NCI-H345 treated with DMSO at 0.1 percent for 48 hours (cell line): Measurements from ENCODE around the gene CREBBP.

Experiments
- DNase-seq: peaks from one replicate; lab custom pipeline; 2025; ENCODE audit not compliant: unreplicated experiment; lab: John Stamatoyannopoulos, UW

Gene CREBBP

GRCh38 chr16:3879887-3880564, 487 bp downstream of the CREBBP start:
- no peak for DNase-seq

DNA sequence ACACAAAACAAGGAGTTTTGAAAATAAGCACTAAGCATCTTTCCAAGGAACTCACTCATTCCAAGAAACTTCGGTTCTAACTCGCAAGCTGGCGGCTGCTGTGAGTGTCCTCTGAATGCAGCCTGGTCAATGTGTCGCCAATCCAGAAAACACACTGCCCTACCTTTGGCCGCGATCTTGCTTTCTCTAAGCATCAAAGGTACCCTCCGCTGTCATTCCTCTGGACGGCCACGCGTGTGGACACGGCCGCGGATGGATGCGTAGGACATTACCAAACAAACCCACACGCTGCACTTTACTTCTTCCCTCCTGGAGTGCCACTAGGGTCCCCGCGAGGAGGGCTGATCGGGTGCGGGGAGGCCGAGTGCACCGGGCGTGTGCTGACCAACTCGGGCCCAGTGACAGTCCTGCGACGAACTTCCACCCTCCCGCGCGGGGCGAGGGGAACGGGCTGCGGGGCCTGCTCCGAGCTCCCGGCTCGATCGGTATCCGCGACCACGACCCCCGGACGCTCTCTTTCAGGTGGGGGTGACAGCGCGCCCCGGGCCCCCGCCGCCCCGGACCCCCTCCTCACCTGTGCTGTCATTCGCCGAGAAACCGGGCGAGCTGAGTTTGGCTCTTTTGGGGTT, 1.1 kb downstream of the CREBBP start:
- DNase-seq, result no peak

- DNase-seq, result no peak
Observed at GRCh38 chr16:3878610-3879009, 1.9 kb downstream of the CREBBP start.

DNA sequence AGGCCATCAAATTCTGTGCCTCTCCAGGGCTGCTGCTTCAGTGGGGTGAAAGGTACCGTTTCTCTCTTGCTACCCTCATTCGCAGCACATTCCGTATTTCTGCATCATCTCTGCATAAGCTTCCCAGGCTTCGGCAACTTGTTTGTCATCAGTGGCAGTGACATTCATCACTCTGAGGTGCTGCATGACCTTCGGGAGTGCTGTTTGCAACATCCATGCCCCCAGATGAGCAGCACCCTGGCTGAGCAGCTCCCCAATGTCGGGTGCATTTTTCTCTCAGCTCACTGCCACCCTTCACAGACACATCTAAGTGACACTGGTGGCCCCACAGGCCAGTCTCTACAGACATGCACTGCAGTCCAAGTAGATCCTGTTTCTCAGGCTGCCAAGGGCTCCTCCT, 3.8 kb downstream of the CREBBP start:
- no peak for DNase-seq

- DNase-seq, result no peak
Observed at GRCh38 chr16:3876160-3876559, 4.4 kb downstream of the CREBBP start.

GRCh38 chr16:3874794-3875692, 5.5 kb downstream of the CREBBP start:
- DNase-seq, result no peak

DNA sequence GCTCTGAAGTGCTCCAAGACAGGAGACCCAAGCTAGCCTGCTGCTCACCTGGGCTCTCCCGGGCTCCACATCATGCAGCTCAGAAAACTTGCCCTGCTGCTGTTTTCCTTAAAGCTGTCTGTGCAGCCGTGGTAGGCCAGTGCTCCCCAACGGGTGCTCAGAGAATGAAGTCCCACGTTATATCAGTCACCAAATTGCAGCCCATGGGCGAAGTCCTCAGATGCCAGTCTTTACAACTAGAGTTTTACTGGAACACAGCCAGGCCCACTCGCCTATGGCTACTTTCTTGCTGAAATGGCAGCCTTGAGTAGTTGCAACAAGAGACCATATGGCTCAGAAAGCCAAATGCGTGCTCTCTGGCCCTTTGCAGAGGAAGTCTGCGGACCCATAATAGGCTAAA, 6.3 kb downstream of the CREBBP start:
- DNase-seq, result no peak

DNA sequence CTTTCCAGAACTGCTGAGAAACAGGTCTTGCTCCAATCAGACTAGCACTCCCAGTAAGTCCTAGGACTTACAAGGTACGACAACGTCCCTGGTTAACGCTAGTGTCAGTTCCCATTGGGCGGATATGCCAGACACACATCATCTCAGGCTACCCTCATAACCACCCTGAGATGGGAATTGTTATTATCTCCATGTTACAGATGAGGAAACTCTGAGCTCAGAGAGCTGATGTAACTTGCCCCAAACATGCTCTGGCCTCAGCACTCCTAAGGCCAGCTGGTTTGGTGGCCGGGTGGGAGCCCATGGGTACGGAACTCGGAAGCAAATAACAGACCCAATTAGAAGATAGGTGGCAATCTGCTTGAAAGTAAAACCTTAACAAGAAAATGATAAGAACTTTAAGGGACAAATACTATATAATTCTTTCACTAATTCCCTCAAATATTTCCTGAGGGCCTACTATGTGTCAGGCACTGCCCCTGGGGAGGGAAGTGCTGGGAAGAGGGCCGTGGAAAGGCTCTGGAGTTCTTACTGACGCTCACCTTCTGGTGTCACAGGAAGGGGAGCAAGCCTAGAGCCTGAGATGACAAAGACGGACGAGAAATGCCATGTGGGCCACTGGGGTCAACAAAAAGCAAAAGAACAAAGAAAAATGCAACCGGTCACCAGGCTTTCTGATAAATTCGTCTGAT, 6.9 kb downstream of the CREBBP start:
- no peak for DNase-seq

GRCh38 chr16:3872216-3872895, 8.2 kb downstream of the CREBBP start:
- DNase-seq, result no peak

GRCh38 chr16:3868967-3869366, 11.5 kb downstream of the CREBBP start:
- no peak for DNase-seq

DNA sequence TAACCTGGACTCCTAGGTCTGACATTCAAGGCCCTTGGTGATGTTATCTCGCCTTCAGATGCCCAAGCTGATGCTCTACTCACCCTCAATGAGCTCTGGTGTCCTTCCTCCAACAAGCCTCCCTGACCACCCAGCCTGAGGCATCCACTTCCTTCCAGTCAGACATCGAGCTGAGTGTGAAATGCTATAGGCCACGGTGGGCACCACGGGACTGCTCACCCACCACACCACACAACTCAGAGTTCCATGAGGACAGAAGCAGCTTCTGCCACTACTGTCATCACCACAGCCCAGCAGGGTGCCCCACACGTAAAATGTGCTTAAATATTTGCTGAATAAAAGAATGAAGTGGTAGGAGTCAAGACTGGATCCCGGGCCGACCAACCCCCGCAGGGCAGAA, 12.0 kb downstream of the CREBBP start:
- no peak for DNase-seq

DNA sequence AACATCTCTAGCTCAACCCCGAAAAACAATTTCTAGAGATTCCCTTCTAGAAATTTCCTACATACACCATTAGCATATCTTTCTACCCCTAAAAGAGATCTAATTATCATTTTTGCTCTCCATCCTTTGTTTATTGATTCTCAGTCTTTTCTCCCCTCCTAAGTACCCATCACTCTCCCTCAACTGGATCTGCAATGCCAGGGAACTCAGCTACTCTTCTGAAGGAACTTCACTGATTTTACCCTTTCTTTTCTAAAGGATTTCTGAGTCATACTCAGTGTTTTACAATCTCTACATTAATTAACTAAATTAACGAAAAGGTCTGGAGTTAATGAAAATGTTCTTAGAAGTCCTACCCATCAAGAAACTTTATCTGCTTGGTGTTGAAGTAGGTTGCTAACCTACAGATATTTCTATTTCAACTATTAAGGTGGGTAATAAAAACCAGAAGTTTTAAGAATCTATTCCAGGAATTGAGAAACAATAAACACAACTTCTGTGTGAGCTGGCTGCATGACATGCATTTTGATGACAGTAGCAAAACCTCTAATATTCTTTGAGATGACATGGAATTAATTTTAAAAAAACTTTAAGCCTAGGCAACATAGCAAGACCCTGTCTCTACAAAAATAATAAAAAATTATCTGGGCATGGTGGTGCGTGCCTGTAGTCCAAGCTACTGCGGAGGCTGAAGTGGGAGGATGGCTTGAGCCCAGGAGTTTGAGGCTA, 13.6 kb downstream of the CREBBP start:
- no peak for DNase-seq

DNA sequence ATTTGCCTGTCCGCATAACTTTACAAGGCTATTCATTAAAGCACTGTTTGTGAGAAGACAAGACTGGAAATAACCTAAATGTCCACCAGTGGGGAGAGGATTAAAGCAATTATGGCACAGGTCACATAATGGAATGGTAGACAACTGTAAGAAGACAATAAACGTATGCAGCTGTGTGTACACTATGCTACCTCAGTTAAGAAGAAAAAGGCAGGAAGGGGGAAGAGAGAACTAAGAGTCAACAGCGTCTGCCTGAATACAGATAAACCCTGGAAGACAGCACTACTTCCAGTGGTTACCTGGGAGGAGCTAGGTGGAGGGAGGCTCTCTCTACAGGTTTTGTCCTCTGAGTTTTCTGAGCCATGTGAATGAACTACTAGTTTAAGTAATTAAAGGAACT, 15.3 kb downstream of the CREBBP start:
- no peak for DNase-seq

- no peak for DNase-seq
Observed at GRCh38 chr16:3864562-3864961, 16.0 kb downstream of the CREBBP start.

GRCh38 chr16:3863587-3863986, 16.9 kb downstream of the CREBBP start:
- DNase-seq, result no peak

DNA sequence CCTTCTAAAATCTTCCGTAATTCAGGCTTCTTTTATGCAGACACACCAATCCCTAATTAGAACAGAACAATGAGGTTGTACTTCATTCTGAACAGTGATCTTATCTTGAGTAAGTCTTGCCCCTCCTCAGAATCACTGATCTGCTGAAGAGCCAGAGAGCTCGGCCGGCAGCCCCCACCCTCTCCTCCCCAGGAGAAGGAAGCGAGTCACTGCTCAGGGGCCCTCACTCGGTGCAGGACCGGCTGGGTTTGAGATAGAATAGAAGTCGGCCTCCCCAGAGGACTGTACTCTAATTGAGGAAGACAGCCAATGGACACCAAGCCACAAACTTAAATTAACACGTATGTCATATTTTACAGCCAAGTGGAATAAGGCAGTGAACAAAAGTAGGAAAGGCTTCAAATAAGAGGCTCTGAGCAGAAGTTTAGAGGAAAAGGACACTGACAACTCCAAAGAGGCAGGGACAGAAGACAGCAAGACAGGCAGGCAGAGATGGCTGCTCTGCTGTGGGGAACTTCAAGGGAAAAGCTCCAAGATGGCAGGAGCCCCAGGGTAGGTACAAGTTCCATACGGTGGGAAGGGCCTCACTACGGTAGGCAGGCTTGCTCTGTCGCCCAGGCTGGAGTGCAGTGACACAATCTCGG, 18.6 kb downstream of the CREBBP start:
- DNase-seq, result no peak

DNA sequence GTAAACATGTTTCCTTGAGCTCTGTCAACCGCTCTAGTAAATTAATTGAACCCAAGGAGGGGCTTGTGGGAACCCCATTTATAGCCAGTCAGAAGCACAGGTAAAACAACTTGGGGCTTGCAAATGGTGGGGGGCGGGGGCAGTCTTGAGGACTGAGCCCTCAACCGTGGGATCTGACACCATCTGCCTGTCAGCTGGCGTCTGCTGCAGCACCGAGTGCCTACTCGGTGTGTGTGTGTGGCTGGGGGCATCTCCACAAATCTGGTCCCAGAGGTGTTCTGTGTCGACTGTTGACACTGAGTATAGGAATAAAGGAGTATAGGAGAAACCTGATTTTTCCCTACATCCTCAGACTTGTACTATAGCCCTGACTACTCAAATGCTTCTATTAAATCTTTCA, 20.6 kb downstream of the CREBBP start:
- DNase-seq, result no peak

DNA sequence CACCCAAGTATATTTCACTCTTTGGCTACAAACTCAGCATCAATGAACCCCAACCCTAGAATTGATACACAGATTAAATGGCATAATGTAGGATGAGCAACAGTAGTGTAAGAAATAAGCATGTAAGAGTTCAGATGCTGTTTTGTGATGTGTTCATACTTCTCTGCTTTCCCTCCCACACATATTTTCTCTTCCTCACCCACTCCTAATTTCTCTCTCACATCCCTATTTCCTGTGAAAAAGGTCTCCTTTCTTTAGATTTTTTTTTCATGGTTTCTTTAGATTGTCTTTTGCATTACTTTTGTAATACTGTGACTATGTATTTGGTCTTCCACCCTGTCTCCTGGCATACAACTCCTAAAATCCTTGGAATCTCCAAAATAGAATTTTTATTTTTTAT, 21.7 kb downstream of the CREBBP start:
- no peak for DNase-seq

- DNase-seq, result no peak
Observed at GRCh38 chr16:3857189-3858043, 23.1 kb downstream of the CREBBP start.
